Neural cell (in vitro differentiated cells): ENCODE measurements around the gene LNX1. TPM values are rescaled to one million over a fixed set of nuclear protein-coding genes. Genes with fewer than 3 reads are reported as not detected.
"Not testable (repeated sequence)": the region's sequence is repeated elsewhere in the genome, so short reads cannot be mapped to it uniquely, and the experiment has no call there.

Experiments
- H2AFZ ChIP-seq: fragments of 200-600, 300-800 bp; sonication (generic), shearing (Covaris generic); 2 replicates; pipeline ENCODE4 v1.6.0; 2014; ENCODE audit warnings: low read depth, mild to moderate bottlenecking, antibody characterized with exemption, low read length, moderate library complexity
- H3F3A ChIP-seq: fragments of 200-600 bp; shearing (Covaris generic); 2 replicates; pipeline ENCODE4 v1.6.1; 2016; ENCODE audit warnings: mild to moderate bottlenecking, moderate library complexity, mixed read lengths, antibody characterized with exemption, low read length; ENCODE audit not compliant: insufficient read depth, poor library complexity, severe bottlenecking
- H3K27ac ChIP-seq: fragments of 200-600, 300-800 bp; sonication (generic), shearing (Covaris generic); 2 replicates; pipeline ENCODE4 v1.5.1; 2014; ENCODE audit warnings: mild to moderate bottlenecking, low read length, moderate library complexity
- H3K27me3 ChIP-seq: fragments of 300-800, 200-600 bp; sonication (generic), shearing (Covaris generic); 2 replicates; pipeline ENCODE4 v1.6.0; 2014; ENCODE audit warnings: mild to moderate bottlenecking, low read depth, low read length, moderate library complexity; ENCODE audit not compliant: insufficient read depth
- H3K36me3 ChIP-seq: fragments of 300-800, 200-600 bp; sonication (generic), shearing (Covaris generic); 2 replicates; pipeline ENCODE4 v1.5.1; 2014; ENCODE audit warnings: mild to moderate bottlenecking, antibody characterized with exemption, low read length, moderate library complexity; ENCODE audit not compliant: insufficient read depth
- H3K4me2 ChIP-seq: fragments of 300-800, 200-600 bp; sonication (generic), shearing (Covaris generic); 2 replicates; pipeline ENCODE4 v1.6.0; 2014; ENCODE audit warnings: mild to moderate bottlenecking, low read length
- H3K4me3 ChIP-seq: fragments of 300-800, 200-600 bp; sonication (generic), shearing (Covaris generic); 2 replicates; pipeline ENCODE4 v1.5.1; 2014; ENCODE audit warnings: mild to moderate bottlenecking, low read length, moderate library complexity
- H3K79me2 ChIP-seq: fragments of 200-600 bp; shearing (Covaris generic); replicated peaks from 2 replicates; pipeline ENCODE4 v1.6.0; 2014; ENCODE audit warnings: mild to moderate bottlenecking, low read length, moderate library complexity; ENCODE audit not compliant: insufficient read depth
- H3K9ac ChIP-seq: fragments of 300-800, 200-600 bp; sonication (generic), shearing (Covaris generic); 2 replicates; pipeline ENCODE4 v1.6.1; 2016; ENCODE audit warnings: mild to moderate bottlenecking, low read length, mixed read lengths
- H3K9me2 ChIP-seq: fragments of 200-600 bp; shearing (Covaris generic); 2 replicates; pipeline ENCODE4 v1.6.1; 2016; ENCODE audit warnings: mild to moderate bottlenecking, low read length, mixed read lengths; ENCODE audit not compliant: insufficient read depth
- H3K9me3 ChIP-seq: fragments of 200-600, 300-800 bp; sonication (generic), shearing (Covaris generic); 2 replicates; pipeline ENCODE4 v1.6.1; 2016; ENCODE audit warnings: mild to moderate bottlenecking, mixed run types, low read length, moderate library complexity, mixed read lengths
- H4K20me1 ChIP-seq: fragments of 200-600 bp; shearing (Covaris generic); 2 replicates; pipeline ENCODE4 v1.6.1; 2016; ENCODE audit warnings: mild to moderate bottlenecking, mixed run types; ENCODE audit not compliant: insufficient read depth
- CTCF ChIP-seq: fragments of 450-650 bp; IDR thresholded peaks from 2 replicates; pipeline ENCODE4 v1.5.1; 2014; ENCODE audit warnings: antibody characterized with exemption, mild to moderate bottlenecking, moderate library complexity; ENCODE audit not compliant: poor library complexity, severe bottlenecking
- EP300 ChIP-seq: fragments of 450-650 bp; conservative IDR thresholded peaks from 2 replicates; pipeline ENCODE4 v1.6.1; 2014; ENCODE audit warnings: antibody characterized with exemption, mild to moderate bottlenecking, moderate library complexity; ENCODE audit not compliant: poor library complexity, severe bottlenecking
- EZH2 ChIP-seq: fragments of 200-600, 300-800 bp; shearing (Covaris generic), sonication (generic); IDR thresholded peaks from 2 replicates; pipeline ENCODE4 v1.6.1; 2014; ENCODE audit warnings: antibody characterized with exemption, low read length, borderline replicate concordance, mild to moderate bottlenecking; ENCODE audit not compliant: insufficient read depth, poor library complexity, severe bottlenecking
- MXI1 ChIP-seq: fragments of 450-650 bp; conservative IDR thresholded peaks from 2 replicates; pipeline ENCODE4 v1.6.1; 2014; ENCODE audit warnings: antibody characterized with exemption, mild to moderate bottlenecking; ENCODE audit not compliant: poor library complexity, severe bottlenecking
- POLR2AphosphoS5 ChIP-seq: IDR thresholded peaks from 2 replicates; pipeline ENCODE4 v1.6.1; 2012
- RAD21 ChIP-seq: fragments of 450-650 bp; conservative IDR thresholded peaks from 2 replicates; pipeline ENCODE4 v1.6.1; 2014; ENCODE audit warnings: antibody characterized with exemption, mild to moderate bottlenecking, moderate library complexity
- REST ChIP-seq: IDR thresholded peaks from 2 replicates; pipeline ENCODE4 v1.6.1; 2012; ENCODE audit warnings: borderline replicate concordance
- SMC3 ChIP-seq: fragments of 450-650 bp; conservative IDR thresholded peaks from 2 replicates; pipeline ENCODE4 v1.6.1; 2014; ENCODE audit warnings: antibody characterized with exemption, mild to moderate bottlenecking, moderate library complexity; ENCODE audit not compliant: poor library complexity
- TAF1 ChIP-seq: IDR thresholded peaks from 2 replicates; pipeline ENCODE4 v1.6.1; 2012; ENCODE audit warnings: low read depth
- polyA plus RNA-seq: library from polyadenylated mRNA; depleted of rRNA; stranded (reverse); fragments of >200 nt; gene quantifications from 2 replicates; pipeline ENCODE4 v1.2.3, GENCODE V29; 2014

The LNX1 gene
- polyA plus RNA-seq, 1 donor from 2014 or later, result 3.4 TPM

- Histone ChIP-seq H3K36me3 (no peaks in the 10 kb centered on the region), H3K4me3 (no peak overlapping the region), H3K27ac (no peak overlapping the region), H3K9ac (no peak overlapping the region), H3K27me3 (no peaks in the 10 kb centered on the region), H3K9me3 (no peaks in the 10 kb centered on the region), H3K79me2 (no peaks in the 10 kb centered on the region), H4K20me1 (no peaks in the 10 kb centered on the region), H2AFZ (no peak overlapping the region), H3K4me2 (no peak overlapping the region), H3F3A (no peaks in the 10 kb centered on the region), H3K9me2 (no peaks in the 10 kb centered on the region)
- no peak for TF ChIP-seq REST
- no peak for TF ChIP-seq CTCF
- no peak for TF ChIP-seq TAF1
These were observed 114.9 kb downstream of the LNX1 start for GRCh38 chr4:53476232-53477037.

GRCh38 chr4:53466576-53466975 lies 124.7 kb downstream of the LNX1 start:
- H3K4me3 ChIP-seq, result not testable (repeated sequence)

GRCh38 chr4:53465891-53466290 lies 125.4 kb downstream of the LNX1 start:
- Histone ChIP-seq H3K36me3 (peaks cover 7% of the 10 kb centered on the region), H3K27me3 (no peaks in the 10 kb centered on the region), H3K79me2 (no peaks in the 10 kb centered on the region), H2AFZ (no peak overlapping the region), H3K9me2 (no peaks in the 10 kb centered on the region), H3K27ac (no peak overlapping the region), H3F3A (no peaks in the 10 kb centered on the region), H3K4me2 (no peak overlapping the region), H3K4me3 (no peak overlapping the region), H3K9me3 (no peaks in the 10 kb centered on the region), H3K9ac (no peak overlapping the region), H4K20me1 (no peaks in the 10 kb centered on the region)
- TF ChIP-seq MXI1, result no peak
- no peak for TF ChIP-seq EZH2
- TF ChIP-seq REST, result no peak
- TF ChIP-seq POLR2AphosphoS5, result no peak
- TF ChIP-seq TAF1, result no peak
- no peak for TF ChIP-seq RAD21
- no peak for TF ChIP-seq CTCF
- no peak for TF ChIP-seq SMC3
- no peak for TF ChIP-seq EP300

More at GRCh38 chr4:53466576-53466975, 124.7 kb downstream of the LNX1 start:
- not testable (repeated sequence) for H3F3A ChIP-seq, H3K9ac ChIP-seq, H3K27ac ChIP-seq, H3K9me3 ChIP-seq, H3K79me2 ChIP-seq, H3K9me2 ChIP-seq, H2AFZ ChIP-seq, H3K27me3 ChIP-seq, H3K4me2 ChIP-seq, H4K20me1 ChIP-seq, H3K36me3 ChIP-seq
